HL-60/S4 treated with retinoic acid at 250 ng/mL for 4 days and 3 days (cell line): Measurements from ENCODE around the gene CYP2E1.
"Not testable (repeated sequence)": the region's sequence is repeated elsewhere in the genome, so short reads cannot be mapped to it uniquely, and the experiment has no call there.

ENCODE experiments used
- in situ Hi-C: fragments of 300-500 bp; cut with MboI; formaldehyde crosslinking; loops from 2 replicates; pipeline ENCODE4 v1.7.0; 2022; ENCODE audit warnings: low sequenced_read_pairs

The CYP2E1 gene

GRCh38 chr10:133528296-133528844, 1.2 kb downstream of the CYP2E1 start:
- in situ Hi-C loops: no loop called here

- in situ Hi-C loops: no loop called here
Observed at GRCh38 chr10:133528845-133529575, 1.8 kb downstream of the CYP2E1 start.

GRCh38 chr10:133529576-133529946, 2.4 kb downstream of the CYP2E1 start:
- in situ Hi-C loops: no loop called here

- in situ Hi-C loops: no loop called here
Observed at GRCh38 chr10:133530506-133530905, 3.3 kb downstream of the CYP2E1 start.

GRCh38 chr10:133532871-133533270, 5.7 kb downstream of the CYP2E1 start:
- in situ Hi-C loops: no loop called here

- in situ Hi-C loops: no loop called here
Observed at GRCh38 chr10:133534417-133534816, 7.3 kb downstream of the CYP2E1 start.

- in situ Hi-C loops: no loop called here
Observed at GRCh38 chr10:133536198-133536597, 9.0 kb downstream of the CYP2E1 start.

GRCh38 chr10:133537546-133538545, 10.7 kb downstream of the CYP2E1 start:
- in situ Hi-C loops: no loop called here

- in situ Hi-C loops: not testable (repeated sequence)
Observed at GRCh38 chr10:133541441-133541975, 14.3 kb downstream of the CYP2E1 start.

GRCh38 chr10:133544506-133544905, 17.3 kb downstream of the CYP2E1 start:
- in situ Hi-C loops: no loop called here

- in situ Hi-C loops: no loop called here
Observed at GRCh38 chr10:133554600-133554999, 27.4 kb downstream of the CYP2E1 start.

GRCh38 chr10:133555521-133555920, 28.4 kb downstream of the CYP2E1 start:
- in situ Hi-C loops: no loop called here

GRCh38 chr10:133557381-133557780, 30.2 kb downstream of the CYP2E1 start:
- in situ Hi-C loops: no loop called here

- in situ Hi-C loops: no loop called here
Observed at GRCh38 chr10:133559216-133559615, 32.1 kb downstream of the CYP2E1 start.

- in situ Hi-C loops: no loop called here
Observed at GRCh38 chr10:133564816-133565215, 37.7 kb downstream of the CYP2E1 start.

- in situ Hi-C loops: no loop called here
Observed at GRCh38 chr10:133565441-133566294, 38.5 kb downstream of the CYP2E1 start, which contains the start of gene SYCE1. Gene SYCE1 (minus strand): TSS chr10:133565583. CDS start chr10:133565529, 54 bp downstream.

GRCh38 chr10:133567119-133567518, 40.0 kb downstream of the CYP2E1 start:
- in situ Hi-C loops: no loop called here

- in situ Hi-C loops: no loop called here
Observed at GRCh38 chr10:133567609-133568286, 40.6 kb downstream of the CYP2E1 start.

GRCh38 chr10:133568287-133568614, 41.1 kb downstream of the CYP2E1 start:
- in situ Hi-C loops: no loop called here
